HepG2 (cell line): ENCODE data around the gene CSN2. TPM values are rescaled to one million over a fixed set of nuclear protein-coding genes. Genes with fewer than 3 reads are reported as not detected.

Experiments used
- ATAC-seq: fragments of 200-7000 bp; cut with Tn5 transposase; 3 replicates; pipeline ENCODE4 v1.9.1; 2020; ENCODE audit warnings: mild to moderate bottlenecking, moderate library complexity
- BruUV-seq: library from RNA; stranded (reverse); fragments of 400-500 nt; replicated peaks from 2 replicates; lab custom pipeline; 2021; lab: Mats Ljungman, UMichigan
- CTCF ChIA-PET: fragments of 300-600 bp; formaldehyde crosslinking; extraction: SDS; loops from one replicate; lab custom pipeline; 2021; ENCODE audit warnings: low total read pairs, inconsistent platforms, low intra/inter-chr PET ratio; lab: Yijun Ruan, JAX
- POLR2A ChIA-PET: fragments of 350-600 bp; sonication (Branson Sonifier 250); formaldehyde crosslinking; loops from one replicate; lab custom pipeline; 2020; ENCODE audit warnings: antibody characterized with exemption, inconsistent platforms; lab: Yijun Ruan, JAX
- DNase-seq: peaks from one replicate; pipeline ENCODE4 v3.0.0-alpha.2; 2015; ENCODE audit warnings: low spot score
- FAIRE-seq: peaks from 3 replicates; lab custom pipeline; 2011; peaks lifted over from hg19 to GRCh38; lab: Jason Lieb, UNC
- H2AFZ ChIP-seq: one replicate; pipeline ENCODE4 v1.6.1; 2011; ENCODE audit warnings: low read length, inconsistent platforms
- H3K27ac ChIP-seq: fragments of 300-600 bp; 3 replicates; pipeline ENCODE4 v1.8.0; 2011; ENCODE audit warnings: mixed run types, mild to moderate bottlenecking, mixed read lengths, low read length, inconsistent platforms; ENCODE audit not compliant: insufficient read depth; ENCODE audit errors: extremely low read length
- H3K27me3 ChIP-seq, 2 experiments: fragments of 200-600 bp in 1 of 2; 2 replicates in 1 of 2; 3 replicates in 1 of 2; pipeline versions ENCODE4 v1.6.0 to v1.8.0; 2011; ENCODE audit warnings: low read length in 2 of 2, mild to moderate bottlenecking in 2 of 2, moderate library complexity in 2 of 2, inconsistent platforms in 1 of 2; ENCODE audit not compliant: insufficient read depth in 2 of 2, control insufficient read depth in 1 of 2
- H3K36me3 ChIP-seq, 2 experiments: fragments of 200-600 bp in 1 of 2; replicated peaks in 1 of 2; 2 replicates in 1 of 2; 3 replicates in 1 of 2; pipeline versions ENCODE4 v1.5.1 to v1.8.0; 2011; ENCODE audit warnings: low read length in 2 of 2, inconsistent platforms in 1 of 2; ENCODE audit not compliant: insufficient read depth in 2 of 2, control insufficient read depth in 1 of 2
- H3K4me1 ChIP-seq: 2 replicates; pipeline ENCODE4 v1.5.1; 2012; ENCODE audit warnings: low read length, inconsistent platforms; ENCODE audit not compliant: insufficient read depth
- H3K4me2 ChIP-seq: 2 replicates; pipeline ENCODE4 v1.6.0; 2011; ENCODE audit warnings: low read depth, low read length, inconsistent platforms
- H3K4me3 ChIP-seq, 3 experiments: fragments of 200-600 bp in 1 of 3; sonication (generic), shearing (Covaris generic) in 1 of 3; replicated peaks in 1 of 3; 2 replicates each; pipeline ENCODE4 v1.5.1; 2011 to 2016; ENCODE audit warnings: low read length in 3 of 3, inconsistent platforms in 2 of 3, low read depth in 2 of 3, mild to moderate bottlenecking in 2 of 3, control low read depth in 1 of 3, mixed read lengths in 1 of 3; ENCODE audit not compliant: insufficient read depth in 1 of 3
- H3K79me2 ChIP-seq: one replicate; pipeline ENCODE4 v1.6.1; 2011; ENCODE audit warnings: low read length, inconsistent platforms; ENCODE audit not compliant: insufficient read depth
- H3K9ac ChIP-seq: 2 replicates; pipeline ENCODE4 v1.6.0; 2011; ENCODE audit warnings: mild to moderate bottlenecking, low read depth, low read length, inconsistent platforms; ENCODE audit not compliant: insufficient read depth
- H3K9me3 ChIP-seq: 2 replicates; pipeline ENCODE4 v1.5.1; 2012; ENCODE audit warnings: mild to moderate bottlenecking, low read length
- H4K20me1 ChIP-seq: 2 replicates; pipeline ENCODE4 v1.6.0; 2011; ENCODE audit warnings: inconsistent platforms, mild to moderate bottlenecking, low read length, moderate library complexity; ENCODE audit not compliant: insufficient read depth
- CHCHD3 ChIP-seq: sonication (generic); formaldehyde crosslinking; IDR thresholded peaks from 2 replicates; pipeline ENCODE4 v1.8.0; 2022; ENCODE audit warnings: mild to moderate bottlenecking, missing genetic modification reagents, moderate library complexity
- FOXO1 ChIP-seq: sonication (generic); formaldehyde crosslinking; IDR thresholded peaks from 2 replicates; pipeline ENCODE4 v1.4.0; 2020; ENCODE audit warnings: missing genetic modification reagents
- SP2 ChIP-seq: sonication (generic); formaldehyde crosslinking; IDR thresholded peaks from 2 replicates; pipeline ENCODE4 v1.5.1; 2020; ENCODE audit warnings: mild to moderate bottlenecking, missing genetic modification reagents
- ZBTB44 ChIP-seq: sonication (generic); formaldehyde crosslinking; IDR thresholded peaks from 2 replicates; pipeline ENCODE4 v1.4.0; 2020; ENCODE audit warnings: missing genetic modification reagents
- ZNF124 ChIP-seq: sonication (generic); formaldehyde crosslinking; IDR thresholded peaks from 2 replicates; pipeline ENCODE4 v1.4.0; 2020; ENCODE audit warnings: missing genetic modification reagents
- ZNF275 ChIP-seq: sonication (generic); formaldehyde crosslinking; IDR thresholded peaks from 2 replicates; pipeline ENCODE4 v1.8.0; 2022; ENCODE audit warnings: missing genetic modification reagents, mild to moderate bottlenecking, inconsistent platforms, borderline replicate concordance
- ZNF557 ChIP-seq: sonication (generic); formaldehyde crosslinking; IDR thresholded peaks from 2 replicates; pipeline ENCODE4 v1.4.0; 2020; ENCODE audit warnings: missing genetic modification reagents
- ZNF83 ChIP-seq: sonication (generic); formaldehyde crosslinking; IDR thresholded peaks from 2 replicates; pipeline ENCODE4 v1.4.0; 2020; ENCODE audit warnings: missing genetic modification reagents, mild to moderate bottlenecking, borderline replicate concordance
- WGBS: methylation state at CpG from one replicate; pipeline ENCODE4 v1.1.6; 2017; ENCODE audit warnings: low lambda C conversion rate; 5-methylcytosine and 5-hydroxymethylcytosine counted together
- in situ Hi-C: cut with HindIII; loops from 2 replicates; pipeline ENCODE4 v1.10.0; 2017; ENCODE audit warnings: low pct_unique_long_range_greater_than_20kb; ENCODE audit not compliant: extremely low pct_ligation_motif_present
- intact Hi-C: fragments of 100-400 bp; cut with micrococcal nuclease; formaldehyde crosslinking; loops from one replicate; pipeline ENCODE4 v1.10.0; 2022; ENCODE audit not compliant: unreplicated experiment
- polyA plus RNA-seq, 8 experiments: library from polyadenylated mRNA; depleted of rRNA in 3 of 8; stranded (reverse) in 7 of 8; unstranded in 1 of 8; fragments of >200 nt; fragmentation: Illumina TruSeq in 4 of 8; extraction: Trizol in 4 of 8; gene quantifications; 2 replicates each; pipeline versions ENCODE4 v1.2.1 to v1.2.3, GENCODE V29; 2011 to 2016; ENCODE audit warnings: low read depth in 4 of 8, missing spikeins in 1 of 8, mixed read lengths in 1 of 8; ENCODE audit not compliant: insufficient read depth in 1 of 8
- total RNA-seq, 5 experiments: library from RNA; depleted of rRNA; stranded (reverse); fragments of >200 nt; fragmentation: Illumina TruSeq; extraction: Trizol; gene quantifications; 2 replicates each; pipeline ENCODE4 v1.2.3, GENCODE V29; 2016; ENCODE audit warnings: low read depth in 1 of 5
- TF ChIP-seq, protein P1 (sequence below): sonication (generic); formaldehyde crosslinking; IDR thresholded peaks from 2 replicates; pipeline ENCODE4 v1.5.1; 2020; ENCODE audit warnings: mild to moderate bottlenecking, missing genetic modification reagents, moderate library complexity

CSN2 gene
- total and polyA plus RNA-seq, 2 of the 13 experiments (the other 11 are each of a cell fraction or from before 2014, with no cell fraction given), result 0.15 TPM; not detected in 1

DNA sequence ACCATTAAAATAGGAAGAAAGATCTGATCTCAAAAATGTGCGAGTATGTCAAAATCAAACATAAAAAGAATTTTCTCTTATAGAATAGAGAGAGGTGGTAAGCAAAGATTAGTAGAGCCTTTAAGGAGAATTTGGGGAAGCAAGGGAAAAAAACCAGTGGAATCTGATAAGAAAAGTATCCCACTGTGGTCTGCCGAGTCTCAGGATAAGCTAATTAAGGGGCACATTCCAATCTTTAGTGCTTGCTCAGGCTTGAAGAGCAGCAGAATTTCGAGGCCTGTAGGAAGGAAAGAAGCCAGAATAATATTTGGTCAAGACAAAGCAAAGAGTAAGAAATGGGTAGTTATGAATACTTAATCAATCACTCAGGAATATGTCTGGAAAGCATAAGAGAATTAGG, 43.2 kb upstream of the CSN2 start:
- H3K36me3 ChIP-seq, result no peaks in the 10 kb centered on the region
- BruUV-seq, result no TSS peak
- H2AFZ ChIP-seq, result no peak overlapping the region
- WGBS, result 44% methylated on average over 3 of the region's 3 CpGs
- H3K4me1 ChIP-seq, result peaks cover 9% of the 10 kb centered on the region; the same call in 1 of the 2 replicates
- no peak for TF ChIP-seq ZBTB44
- TF ChIP-seq FOXO1 (CRISPR knock-in tag), result no peak
- no peak for TF ChIP-seq ZNF557 (CRISPR knock-in tag)
- TF ChIP-seq CHCHD3 (CRISPR knock-in tag), result no peak
- no peak for TF ChIP-seq ZNF275 (CRISPR knock-in tag)
- no peak for TF ChIP-seq ZNF124 (CRISPR knock-in tag)
- TF ChIP-seq, protein P1, sequence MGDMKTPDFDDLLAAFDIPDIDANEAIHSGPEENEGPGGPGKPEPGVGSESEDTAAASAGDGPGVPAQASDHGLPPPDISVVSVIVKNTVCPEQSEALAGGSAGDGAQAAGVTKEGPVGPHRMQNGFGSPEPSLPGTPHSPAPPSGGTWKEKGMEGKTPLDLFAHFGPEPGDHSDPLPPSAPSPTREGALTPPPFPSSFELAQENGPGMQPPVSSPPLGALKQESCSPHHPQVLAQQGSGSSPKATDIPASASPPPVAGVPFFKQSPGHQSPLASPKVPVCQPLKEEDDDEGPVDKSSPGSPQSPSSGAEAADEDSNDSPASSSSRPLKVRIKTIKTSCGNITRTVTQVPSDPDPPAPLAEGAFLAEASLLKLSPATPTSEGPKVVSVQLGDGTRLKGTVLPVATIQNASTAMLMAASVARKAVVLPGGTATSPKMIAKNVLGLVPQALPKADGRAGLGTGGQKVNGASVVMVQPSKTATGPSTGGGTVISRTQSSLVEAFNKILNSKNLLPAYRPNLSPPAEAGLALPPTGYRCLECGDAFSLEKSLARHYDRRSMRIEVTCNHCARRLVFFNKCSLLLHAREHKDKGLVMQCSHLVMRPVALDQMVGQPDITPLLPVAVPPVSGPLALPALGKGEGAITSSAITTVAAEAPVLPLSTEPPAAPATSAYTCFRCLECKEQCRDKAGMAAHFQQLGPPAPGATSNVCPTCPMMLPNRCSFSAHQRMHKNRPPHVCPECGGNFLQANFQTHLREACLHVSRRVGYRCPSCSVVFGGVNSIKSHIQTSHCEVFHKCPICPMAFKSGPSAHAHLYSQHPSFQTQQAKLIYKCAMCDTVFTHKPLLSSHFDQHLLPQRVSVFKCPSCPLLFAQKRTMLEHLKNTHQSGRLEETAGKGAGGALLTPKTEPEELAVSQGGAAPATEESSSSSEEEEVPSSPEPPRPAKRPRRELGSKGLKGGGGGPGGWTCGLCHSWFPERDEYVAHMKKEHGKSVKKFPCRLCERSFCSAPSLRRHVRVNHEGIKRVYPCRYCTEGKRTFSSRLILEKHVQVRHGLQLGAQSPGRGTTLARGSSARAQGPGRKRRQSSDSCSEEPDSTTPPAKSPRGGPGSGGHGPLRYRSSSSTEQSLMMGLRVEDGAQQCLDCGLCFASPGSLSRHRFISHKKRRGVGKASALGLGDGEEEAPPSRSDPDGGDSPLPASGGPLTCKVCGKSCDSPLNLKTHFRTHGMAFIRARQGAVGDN (CRISPR knock-in tag), result no peak
- no peak for TF ChIP-seq SP2 (CRISPR knock-in tag)
- TF ChIP-seq ZNF83 (CRISPR knock-in tag), result no peak
- TF ChIP-seq, all 625 proteins: peak for 0
- Histone ChIP-seq H3K9me3 (peaks cover 4% of the 10 kb centered on the region; the same call in 1 of the 2 replicates), H3K79me2 (no peaks in the 10 kb centered on the region), H4K20me1 (no peaks in the 10 kb centered on the region), H3K27ac (no peak overlapping the region), H3K9ac (no peak overlapping the region), H3K27me3 (no peaks in the 10 kb centered on the region), H3K4me2 (no peak overlapping the region), H3K4me3 (no peak overlapping the region)
- ATAC-seq (no peak), DNase-seq (no peak), FAIRE-seq (no peak)
- in situ Hi-C loops (no loop called here), intact Hi-C loops (no loop called here)
- POLR2A ChIA-PET, result no interaction called here
- CTCF ChIA-PET, result no interaction called here
